Activated B cell treated with CpG ODN at 0.5 μM for 24 hours (primary cell): ENCODE results near the gene SLC1A7. TPM values are rescaled to one million over a fixed set of nuclear protein-coding genes. Genes with fewer than 3 reads are reported as not detected.

Experiments used
- ATAC-seq: fragments of 200-7000 bp; cut with Tn5 transposase; one replicate; pipeline ENCODE4 v1.10.0; 2021; ENCODE audit warnings: low read depth, mild to moderate bottlenecking, moderate library complexity
- CTCF ChIA-PET: fragments of 350-600 bp; sonication (Branson Sonifier 250); formaldehyde crosslinking; loops from one replicate; lab custom pipeline; 2021; ENCODE audit warnings: antibody characterized with exemption; lab: Charles Lee
- POLR2A ChIA-PET: fragments of 350-600 bp; sonication (Branson Sonifier 250); formaldehyde crosslinking; loops from one replicate; lab custom pipeline; 2021; ENCODE audit warnings: antibody characterized with exemption; lab: Charles Lee
- DNase-seq: peaks from one replicate; pipeline ENCODE4 v3.0.0; 2022
- H3K27ac Mint-ChIP-seq: one replicate; pipeline ENCODE4 v1.8.0; 2020; ENCODE audit warnings: mixed read lengths
- H3K27me3 Mint-ChIP-seq: one replicate; pipeline ENCODE4 v1.8.0; 2021; ENCODE audit warnings: mixed read lengths
- H3K36me3 Mint-ChIP-seq: one replicate; pipeline ENCODE4 v1.8.0; 2021; ENCODE audit warnings: low read depth, mixed read lengths
- H3K4me1 Mint-ChIP-seq: one replicate; pipeline ENCODE4 v1.8.0; 2021; ENCODE audit warnings: mixed read lengths
- H3K4me3 Mint-ChIP-seq: one replicate; pipeline ENCODE4 v1.8.0; 2020; ENCODE audit warnings: mild to moderate bottlenecking, mixed read lengths
- H3K9me3 Mint-ChIP-seq: one replicate; pipeline ENCODE4 v1.8.0; 2020; ENCODE audit warnings: mixed read lengths
- CTCF ChIP-seq: fragments of 200-600 bp; IDR thresholded peaks from one replicate; pipeline ENCODE4 v1.8.0; 2022; ENCODE audit warnings: antibody characterized with exemption, mild to moderate bottlenecking
- intact Hi-C: fragments of 100-400 bp; cut with micrococcal nuclease; formaldehyde crosslinking; loops from one replicate; pipeline ENCODE4 v1.15.1; 2024
- total RNA-seq: library from RNA; stranded (reverse); gene quantifications from 2 replicates; pipeline ENCODE4 v1.2.3, GENCODE V29; 2022

SLC1A7 gene
- total RNA-seq, 1 donor from 2014 or later, result not detected

GRCh38 chr1:53104289-53104913, 38.0 kb downstream of the SLC1A7 start:
- ATAC-seq, result no peak
- ChIA-PET POLR2A (no interaction called here), CTCF (no interaction called here)
- no peak for DNase-seq
- Mint-ChIP-seq H3K4me3 (no peak overlapping the region), H3K27me3 (peaks cover 3% of the 10 kb centered on the region), H3K4me1 (no peaks in the 10 kb centered on the region), H3K36me3 (no peaks in the 10 kb centered on the region), H3K27ac (no peak overlapping the region), H3K9me3 (no peaks in the 10 kb centered on the region)
- intact Hi-C loops, result no loop called here
- no peak for TF ChIP-seq CTCF

DNA sequence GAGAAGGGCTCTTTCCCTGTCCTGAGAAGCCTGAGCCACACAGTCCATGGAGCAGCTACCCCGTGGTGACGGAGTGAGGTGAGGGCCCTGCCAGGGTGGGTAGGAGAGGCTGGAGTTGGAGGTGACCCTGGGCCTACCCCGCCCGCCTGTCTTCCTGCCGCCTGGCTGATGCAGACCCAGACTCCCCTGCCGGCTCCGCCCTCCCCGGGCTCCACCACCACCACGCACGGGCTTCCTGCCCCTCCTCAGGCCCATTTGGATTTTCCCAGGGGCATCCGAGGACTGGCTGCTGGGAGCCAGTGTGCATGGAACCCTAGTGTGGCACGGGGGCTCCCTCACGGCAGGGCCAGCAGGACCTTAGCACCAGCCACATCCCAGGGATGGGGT, 47.9 kb downstream of the SLC1A7 start:
- Mint-ChIP-seq H3K27ac (no peak overlapping the region), H3K4me1 (no peaks in the 10 kb centered on the region), H3K36me3 (no peaks in the 10 kb centered on the region), H3K4me3 (no peak overlapping the region), H3K9me3 (no peaks in the 10 kb centered on the region), H3K27me3 (no peaks in the 10 kb centered on the region)
- CTCF ChIA-PET, result no interaction called here
- POLR2A ChIA-PET, result no interaction called here
- TF ChIP-seq CTCF, result no peak
- no peak for ATAC-seq
- intact Hi-C loops, result no loop called here
- DNase-seq, result no peak

DNA sequence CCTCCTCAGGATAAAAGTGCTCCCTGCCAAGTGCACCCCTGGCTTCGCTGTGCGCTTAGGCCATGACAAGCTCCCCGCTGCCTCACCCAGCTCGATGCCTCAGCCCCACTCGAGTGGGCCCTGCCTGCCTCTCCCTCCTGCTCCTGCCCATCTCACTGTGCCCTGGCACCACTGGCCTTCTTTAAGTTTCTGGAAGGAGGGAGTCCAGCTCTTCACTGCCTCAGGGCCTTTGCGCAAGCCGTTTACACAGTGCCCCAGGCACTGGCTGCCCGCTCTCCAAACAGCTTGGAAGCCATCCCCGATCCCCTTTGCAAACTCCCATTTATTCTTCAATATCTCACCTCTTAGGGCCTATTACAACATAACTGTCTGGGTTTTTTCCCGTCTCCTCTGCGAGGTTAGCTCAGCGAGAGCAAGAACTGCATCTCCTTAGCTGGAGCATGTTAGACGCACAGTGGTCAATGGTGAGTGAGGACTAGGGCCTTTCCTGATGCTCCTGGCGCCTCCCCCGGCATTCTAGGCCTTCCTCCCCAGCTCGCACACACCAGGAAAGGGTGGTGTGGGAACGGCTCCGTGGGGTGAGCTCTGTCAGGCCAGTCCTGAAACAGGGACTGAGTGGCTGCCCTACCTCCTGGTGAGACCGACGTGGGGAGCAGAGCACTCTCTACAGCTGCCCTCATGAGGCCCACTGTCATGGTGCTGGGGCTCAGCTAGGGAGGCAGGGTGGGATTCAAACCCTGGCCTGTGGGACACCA, 48.5 kb downstream of the SLC1A7 start:
- Mint-ChIP-seq H3K27ac (no peak overlapping the region), H3K4me3 (no peak overlapping the region), H3K27me3 (no peaks in the 10 kb centered on the region), H3K36me3 (no peaks in the 10 kb centered on the region), H3K4me1 (no peaks in the 10 kb centered on the region), H3K9me3 (no peaks in the 10 kb centered on the region)
- intact Hi-C loops, result no loop called here
- TF ChIP-seq CTCF, result no peak
- ATAC-seq (no peak), DNase-seq (no peak)
- POLR2A ChIA-PET, result no interaction called here
- CTCF ChIA-PET, result no interaction called here

DNA sequence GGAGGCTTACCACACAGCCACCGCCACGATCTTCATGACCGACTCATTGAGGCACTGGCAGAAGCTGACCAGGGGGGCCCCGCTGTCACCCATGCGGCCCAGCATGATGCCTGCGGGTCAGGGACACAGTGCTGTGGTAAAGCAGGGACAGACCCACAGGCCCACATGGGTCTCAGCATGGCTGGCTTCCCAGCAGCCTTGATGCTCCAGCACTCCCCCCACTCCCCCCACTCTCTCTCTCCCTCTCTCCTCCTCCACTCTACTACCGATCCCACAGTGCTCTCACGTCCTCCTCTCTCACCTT, 49.0 kb downstream of the SLC1A7 start:
- H3K4me1 Mint-ChIP-seq, result no peaks in the 10 kb centered on the region
- ATAC-seq, result no peak
- POLR2A ChIA-PET, result no interaction called here

More for the DNA sequence above, 49.0 kb downstream of the SLC1A7 start:
- TF ChIP-seq CTCF, result no peak
- intact Hi-C loops, result no loop called here
- no peaks in the 10 kb centered on the region for H3K36me3 Mint-ChIP-seq
- CTCF ChIA-PET, result no interaction called here
- H3K27me3 Mint-ChIP-seq, result no peaks in the 10 kb centered on the region
- no peak overlapping the region for H3K4me3 Mint-ChIP-seq
- no peak for DNase-seq
- no peaks in the 10 kb centered on the region for H3K9me3 Mint-ChIP-seq
- no peak overlapping the region for H3K27ac Mint-ChIP-seq
